Endodermal cell (in vitro differentiated cells): ENCODE data around the gene GGN. TPM values are rescaled to one million over a fixed set of nuclear protein-coding genes. Genes with fewer than 3 reads are reported as not detected.
A peak's percentile ranks its signal among the peaks of the same experiment; 100 is the strongest.
"Not testable (repeated sequence)": the region's sequence is repeated elsewhere in the genome, so short reads cannot be mapped to it uniquely, and the experiment has no call there.

Source experiments
- DNase-seq: peaks from one replicate; pipeline ENCODE4 v3.0.0-alpha.2; 2017
- H3K27ac ChIP-seq: 2 replicates; pipeline ENCODE4 v1.5.1; 2013; ENCODE audit warnings: mild to moderate bottlenecking, low read depth, low read length, moderate library complexity
- H3K27me3 ChIP-seq: 2 replicates; pipeline ENCODE4 v1.6.1; 2013; ENCODE audit warnings: mild to moderate bottlenecking, low read length, moderate library complexity; ENCODE audit not compliant: insufficient read depth, control insufficient read depth, poor library complexity, severe bottlenecking
- H3K36me3 ChIP-seq: 2 replicates; pipeline ENCODE4 v1.7.0; 2013; ENCODE audit warnings: mild to moderate bottlenecking, low read length, moderate library complexity; ENCODE audit not compliant: control insufficient read depth, insufficient read depth
- H3K4me1 ChIP-seq: one replicate; pipeline ENCODE4 v1.7.0; 2013; ENCODE audit warnings: low read length; ENCODE audit not compliant: control insufficient read depth, insufficient read depth
- H3K4me3 ChIP-seq: 2 replicates; pipeline ENCODE4 v1.5.1; 2013; ENCODE audit warnings: mild to moderate bottlenecking, low read length, moderate library complexity
- H3K9ac ChIP-seq: 2 replicates; pipeline ENCODE4 v1.6.1; 2013; ENCODE audit warnings: mild to moderate bottlenecking, low read length, moderate library complexity; ENCODE audit not compliant: poor library complexity, severe bottlenecking; ENCODE audit errors: extremely low read depth
- H3K9me3 ChIP-seq: 2 replicates; pipeline ENCODE4 v1.6.1; 2013; ENCODE audit warnings: mild to moderate bottlenecking, low read length, moderate library complexity; ENCODE audit not compliant: control insufficient read depth
- H3K27ac Mint-ChIP-seq: 2 replicates; pipeline ENCODE4 v1.8.0; 2020; ENCODE audit warnings: mixed read lengths
- H3K27me3 Mint-ChIP-seq: 2 replicates; pipeline ENCODE4 v1.8.0; 2021; ENCODE audit warnings: mild to moderate bottlenecking, mixed read lengths; ENCODE audit not compliant: insufficient read depth
- H3K36me3 Mint-ChIP-seq: 2 replicates; pipeline ENCODE4 v1.8.0; 2020; ENCODE audit warnings: low read depth, mixed read lengths
- H3K4me1 Mint-ChIP-seq: 2 replicates; pipeline ENCODE4 v1.8.0; 2020; ENCODE audit warnings: mixed read lengths
- H3K4me3 Mint-ChIP-seq: 2 replicates; pipeline ENCODE4 v1.8.0; 2020; ENCODE audit warnings: mild to moderate bottlenecking, moderate library complexity, mixed read lengths
- H3K9me3 Mint-ChIP-seq: 2 replicates; pipeline ENCODE4 v1.8.0; 2020; ENCODE audit warnings: mild to moderate bottlenecking, mixed read lengths
- WGBS, 2 experiments: methylation state at CpG; one replicate each; pipeline versions ENCODE4 v1.1.5 to v1.1.7; 2013; ENCODE audit warnings: missing lambda C conversion rate in 2 of 2, mixed read lengths in 1 of 2; ENCODE audit not compliant: insufficient coverage in 1 of 2, insufficient read length in 1 of 2; 5-methylcytosine and 5-hydroxymethylcytosine counted together
- total RNA-seq, 2 donors: library from RNA; stranded (reverse); fragmentation: NEBNext Ultra II Directional in 1 of 2; extraction: Animal tissue kit (Norgen Biotek cat#: 25700) in 1 of 2; gene quantifications; 2 replicates in 1 of 2; 3 replicates in 1 of 2; pipeline ENCODE4 v1.2.1, GENCODE V29; 2021
- TF ChIP-seq, protein P1 (sequence below): fragments of 200-600 bp; sonication (generic); conservative IDR thresholded peaks from 2 replicates; pipeline ENCODE4 v1.5.0; 2021; ENCODE audit warnings: antibody characterized with exemption, mild to moderate bottlenecking

Gene GGN
- total RNA-seq, 2 donors from 2014 or later: 0.99 to 2.1 TPM

DNA sequence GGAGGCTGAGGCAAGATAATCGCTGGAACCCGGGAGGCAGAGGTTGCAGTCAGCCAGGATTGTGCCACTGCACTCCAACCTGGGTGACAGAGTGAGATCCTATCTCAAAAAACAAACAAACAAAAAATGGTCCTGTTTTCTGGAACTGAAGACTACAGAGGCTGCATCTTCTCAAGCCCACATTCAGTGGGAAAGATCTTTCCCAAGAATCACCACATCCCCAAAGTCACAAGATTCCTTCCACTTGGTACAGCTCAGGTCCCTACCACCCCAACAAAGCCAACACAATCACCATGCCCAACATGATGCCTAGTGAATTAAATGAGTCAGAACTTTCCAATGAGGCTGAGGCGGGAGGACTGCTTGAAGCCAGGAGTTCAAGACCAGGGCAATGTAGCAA, 37.0 kb downstream of the GGN start:
- Histone ChIP-seq H3K27ac (no peak overlapping the region), H3K4me3 (no peak overlapping the region), H3K4me1 (no peaks in the 10 kb centered on the region), H3K36me3 (no peaks in the 10 kb centered on the region), H3K9ac (no peak overlapping the region), H3K27me3 (no peaks in the 10 kb centered on the region), H3K9me3 (no peaks in the 10 kb centered on the region)
- Mint-ChIP-seq H3K27ac (no peak overlapping the region), H3K4me3 (no peak overlapping the region), H3K27me3 (peaks cover 14% of the 10 kb centered on the region), H3K9me3 (no peaks in the 10 kb centered on the region), H3K36me3 (no peaks in the 10 kb centered on the region), H3K4me1 (peaks cover 5% of the 10 kb centered on the region)
- 89 to 94% methylated on average over 3 of the region's 3 CpGs for WGBS, 2 experiments
- no peak for DNase-seq
- TF ChIP-seq, protein P1, sequence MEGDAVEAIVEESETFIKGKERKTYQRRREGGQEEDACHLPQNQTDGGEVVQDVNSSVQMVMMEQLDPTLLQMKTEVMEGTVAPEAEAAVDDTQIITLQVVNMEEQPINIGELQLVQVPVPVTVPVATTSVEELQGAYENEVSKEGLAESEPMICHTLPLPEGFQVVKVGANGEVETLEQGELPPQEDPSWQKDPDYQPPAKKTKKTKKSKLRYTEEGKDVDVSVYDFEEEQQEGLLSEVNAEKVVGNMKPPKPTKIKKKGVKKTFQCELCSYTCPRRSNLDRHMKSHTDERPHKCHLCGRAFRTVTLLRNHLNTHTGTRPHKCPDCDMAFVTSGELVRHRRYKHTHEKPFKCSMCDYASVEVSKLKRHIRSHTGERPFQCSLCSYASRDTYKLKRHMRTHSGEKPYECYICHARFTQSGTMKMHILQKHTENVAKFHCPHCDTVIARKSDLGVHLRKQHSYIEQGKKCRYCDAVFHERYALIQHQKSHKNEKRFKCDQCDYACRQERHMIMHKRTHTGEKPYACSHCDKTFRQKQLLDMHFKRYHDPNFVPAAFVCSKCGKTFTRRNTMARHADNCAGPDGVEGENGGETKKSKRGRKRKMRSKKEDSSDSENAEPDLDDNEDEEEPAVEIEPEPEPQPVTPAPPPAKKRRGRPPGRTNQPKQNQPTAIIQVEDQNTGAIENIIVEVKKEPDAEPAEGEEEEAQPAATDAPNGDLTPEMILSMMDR: no peak

DNA sequence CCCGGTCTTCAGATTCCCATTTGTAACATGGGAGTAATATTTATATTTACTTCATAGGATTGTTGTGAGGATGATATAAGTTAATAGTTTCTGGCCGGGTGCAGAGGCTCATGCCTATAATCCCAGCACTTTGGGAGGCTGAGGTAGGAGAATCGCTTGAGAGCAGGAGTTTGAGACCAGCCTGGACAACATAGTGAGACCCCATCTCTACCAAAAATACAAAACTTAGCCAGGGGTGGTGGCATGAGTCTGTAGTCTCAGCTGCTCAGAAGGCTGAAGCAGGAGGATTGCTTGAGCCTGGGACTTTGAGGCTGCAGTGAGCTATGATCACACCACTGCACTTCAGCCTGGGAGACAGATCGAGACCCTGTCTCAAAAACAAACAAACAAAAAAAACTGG, 41.0 kb downstream of the GGN start:
- H3K4me3 ChIP-seq: no peak overlapping the region
- H3K4me1 Mint-ChIP-seq: no peaks in the 10 kb centered on the region
- no peaks in the 10 kb centered on the region for H3K36me3 Mint-ChIP-seq
- peaks cover 11% of the 10 kb centered on the region for H3K27me3 Mint-ChIP-seq
- no peaks in the 10 kb centered on the region for H3K4me1 ChIP-seq
- no peaks in the 10 kb centered on the region for H3K9me3 Mint-ChIP-seq
- H3K27me3 ChIP-seq: no peaks in the 10 kb centered on the region
- no peak overlapping the region for H3K27ac Mint-ChIP-seq
- TF ChIP-seq, protein P1: no peak
- H3K4me3 Mint-ChIP-seq: no peak overlapping the region
- no peak overlapping the region for H3K27ac ChIP-seq
- no peaks in the 10 kb centered on the region for H3K36me3 ChIP-seq
- no peaks in the 10 kb centered on the region for H3K9me3 ChIP-seq
- no peak for DNase-seq
- no peak overlapping the region for H3K9ac ChIP-seq
- WGBS, 2 experiments: 77 to 100% methylated on average over 2 to 3 of the region's 4 CpGs

DNA sequence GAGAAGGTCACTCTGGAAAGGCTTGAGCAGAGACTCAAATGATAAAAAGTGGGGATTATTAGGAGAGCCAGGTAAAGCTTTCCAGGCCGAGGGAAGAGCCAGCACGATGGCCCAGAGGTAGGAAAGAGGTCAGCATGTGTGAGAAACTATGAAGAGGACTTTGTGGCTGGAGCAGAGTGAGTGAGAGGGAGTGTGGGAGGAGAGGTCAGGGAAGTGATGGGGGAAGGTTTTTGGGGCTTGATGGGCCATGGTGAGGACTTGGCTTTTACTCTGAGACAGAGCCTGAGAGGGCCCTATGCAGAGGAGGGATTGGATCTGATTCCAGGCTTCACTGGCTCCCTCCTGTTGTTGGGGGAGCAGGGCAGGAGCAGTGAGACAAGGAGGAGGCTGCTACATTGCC, 46.9 kb downstream of the GGN start:
- DNase-seq: no peak
- H3K4me1 Mint-ChIP-seq: peaks cover 9% of the 10 kb centered on the region
- no peak overlapping the region for H3K4me3 Mint-ChIP-seq
- H3K27ac Mint-ChIP-seq: no peak overlapping the region
- no peak overlapping the region for H3K27ac ChIP-seq
- peaks cover 1% of the 10 kb centered on the region for H3K27me3 Mint-ChIP-seq
- H3K4me3 ChIP-seq: no peak overlapping the region
- H3K4me1 ChIP-seq: no peaks in the 10 kb centered on the region
- H3K36me3 ChIP-seq: no peaks in the 10 kb centered on the region
- no peaks in the 10 kb centered on the region for H3K27me3 ChIP-seq
- no peaks in the 10 kb centered on the region for H3K9me3 ChIP-seq
- TF ChIP-seq, protein P1: no peak
- no peak overlapping the region for H3K9ac ChIP-seq
- H3K36me3 Mint-ChIP-seq: no peaks in the 10 kb centered on the region
- 88 to 95% methylated on average over 2 of the region's 2 CpGs for WGBS, 2 experiments
- no peaks in the 10 kb centered on the region for H3K9me3 Mint-ChIP-seq

DNA sequence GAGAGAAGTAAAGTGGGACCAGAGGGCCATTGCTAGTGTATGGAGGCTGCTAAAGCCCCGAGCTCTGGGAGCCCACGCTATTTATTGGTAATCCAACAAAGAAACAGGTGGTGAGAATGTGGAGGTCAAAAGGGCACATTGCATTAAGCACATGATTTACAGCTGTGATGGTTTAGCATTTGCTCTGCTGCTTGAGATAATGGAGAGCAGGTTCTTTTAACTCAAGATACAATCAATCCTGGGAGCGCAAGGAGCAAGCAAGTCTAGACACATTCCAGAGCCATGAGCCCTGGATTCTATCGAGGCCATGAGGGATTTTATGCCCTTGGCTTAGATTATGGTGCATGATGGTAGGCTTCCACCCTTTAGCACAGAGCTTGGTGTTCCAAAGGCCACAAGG, 48.8 kb downstream of the GGN start:
- not testable (repeated sequence) for H3K4me1 Mint-ChIP-seq, H3K27ac ChIP-seq, H3K4me1 ChIP-seq, H3K27ac Mint-ChIP-seq, H3K4me3 Mint-ChIP-seq, DNase-seq, H3K36me3 ChIP-seq, H3K9me3 Mint-ChIP-seq, H3K4me3 ChIP-seq, H3K36me3 Mint-ChIP-seq, H3K27me3 Mint-ChIP-seq, H3K9me3 ChIP-seq, H3K27me3 ChIP-seq
- H3K9ac ChIP-seq: peak overlapping the region; percentile 27
- 80 to 84% methylated on average over 2 to 4 of the region's 4 CpGs for WGBS, 2 experiments
